HG03064 (cell line): Measurements from ENCODE around the gene SH3BGRL2.
"Not testable (repeated sequence)": the region's sequence is repeated elsewhere in the genome, so short reads cannot be mapped to it uniquely, and the experiment has no call there.

Experiments used
- ATAC-seq: cut with Tn5 transposase; IDR thresholded peaks from one replicate; pipeline ENCODE4 v1.9.1; 2021; ENCODE audit warnings: low read depth; ENCODE audit not compliant: unreplicated experiment

Gene SH3BGRL2

DNA sequence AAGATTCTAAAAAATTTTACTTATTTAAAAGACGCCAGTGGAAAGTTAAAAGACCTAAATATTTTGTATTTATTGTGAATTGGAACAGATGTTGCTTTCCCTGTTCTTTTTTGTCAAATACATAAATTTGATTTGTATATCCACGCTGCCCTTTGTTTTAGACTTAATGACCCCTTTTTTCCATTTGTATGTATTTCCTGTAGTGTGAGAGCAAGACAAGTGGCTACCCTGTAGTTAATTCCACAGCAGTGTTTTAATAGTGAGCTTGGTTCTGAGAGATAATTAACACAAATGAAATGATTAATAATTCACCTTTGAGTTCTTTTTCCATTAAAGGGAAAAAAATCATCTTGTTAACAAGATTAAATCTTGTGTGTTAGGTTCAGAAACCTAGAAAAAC is 16.6 kb downstream of the SH3BGRL2 start:
- ATAC-seq, result no peak

DNA sequence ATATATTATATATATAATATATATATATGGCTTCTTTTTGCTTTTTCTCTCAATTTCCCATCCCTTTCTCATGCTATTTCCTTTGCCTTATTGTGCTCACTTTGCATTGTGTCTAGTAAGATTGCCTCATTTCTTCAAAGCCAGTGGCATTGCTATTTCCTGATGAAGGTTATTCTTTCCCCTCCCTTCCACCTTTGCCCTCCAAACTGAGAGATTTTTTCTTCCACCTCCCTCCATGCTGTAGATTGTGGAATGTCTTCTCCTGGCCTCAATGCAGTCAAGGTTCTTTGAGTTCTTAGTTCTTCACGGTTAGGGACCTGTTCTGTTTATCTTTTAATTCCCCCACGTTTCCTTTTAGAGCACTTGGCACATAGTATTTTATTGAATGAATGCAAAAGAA is 17.2 kb downstream of the SH3BGRL2 start:
- ATAC-seq, result no peak

DNA sequence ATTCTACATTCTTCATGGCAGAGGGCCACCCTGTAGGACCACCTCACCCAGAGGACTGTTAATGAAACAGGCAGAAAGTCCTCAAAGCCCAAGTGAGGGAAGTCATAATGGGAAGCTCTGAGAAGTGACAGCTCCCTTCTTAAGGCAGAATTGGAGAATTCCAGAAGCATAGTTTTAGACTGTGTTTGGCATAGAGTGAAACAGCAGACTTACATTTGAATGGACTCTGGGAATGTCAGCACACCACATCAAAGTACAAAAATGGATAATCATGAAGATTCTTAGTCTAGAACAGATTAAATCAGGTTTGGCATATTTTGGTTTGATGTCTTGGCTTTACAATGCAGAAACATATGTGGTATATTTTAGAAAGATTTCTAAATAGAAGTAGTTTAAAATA is 17.9 kb downstream of the SH3BGRL2 start:
- ATAC-seq, result no peak

DNA sequence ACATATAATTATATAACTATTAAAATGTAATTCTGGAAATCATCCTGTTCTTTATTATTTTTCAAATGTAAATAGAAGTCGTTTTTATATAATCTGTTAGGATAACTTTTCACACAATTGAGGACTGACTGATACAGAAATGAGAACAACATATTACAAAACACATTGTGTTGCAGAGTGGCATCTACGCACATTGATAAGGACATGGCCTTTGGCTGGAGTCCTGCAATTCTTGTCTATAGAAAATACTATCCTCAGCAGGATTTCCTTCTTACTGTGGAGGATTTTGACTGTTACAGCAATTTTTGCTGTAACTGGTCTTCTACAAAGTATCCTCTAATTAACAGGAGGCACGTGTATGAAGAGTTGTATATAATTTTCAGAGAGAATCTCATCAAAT is 19.8 kb downstream of the SH3BGRL2 start:
- no peak for ATAC-seq

DNA sequence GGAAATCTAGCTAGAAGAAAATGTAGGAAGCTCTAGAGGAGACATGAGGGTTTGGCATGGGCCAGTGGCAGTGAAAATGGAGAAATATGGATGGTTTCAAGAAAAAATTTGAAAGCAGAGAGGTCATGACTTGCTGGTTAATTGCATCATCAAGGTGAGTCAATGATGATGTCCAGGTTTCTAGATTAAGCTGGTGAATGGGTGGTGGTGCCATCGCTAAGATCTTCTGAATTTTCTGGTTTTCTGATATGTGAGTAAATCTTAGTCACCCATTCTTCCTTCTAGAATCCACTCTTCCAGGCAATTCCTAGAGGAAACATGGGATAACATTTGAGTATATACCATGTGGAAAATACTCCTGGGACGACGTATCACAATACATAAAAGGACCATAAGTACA is 25.0 kb downstream of the SH3BGRL2 start:
- ATAC-seq, result no peak

DNA sequence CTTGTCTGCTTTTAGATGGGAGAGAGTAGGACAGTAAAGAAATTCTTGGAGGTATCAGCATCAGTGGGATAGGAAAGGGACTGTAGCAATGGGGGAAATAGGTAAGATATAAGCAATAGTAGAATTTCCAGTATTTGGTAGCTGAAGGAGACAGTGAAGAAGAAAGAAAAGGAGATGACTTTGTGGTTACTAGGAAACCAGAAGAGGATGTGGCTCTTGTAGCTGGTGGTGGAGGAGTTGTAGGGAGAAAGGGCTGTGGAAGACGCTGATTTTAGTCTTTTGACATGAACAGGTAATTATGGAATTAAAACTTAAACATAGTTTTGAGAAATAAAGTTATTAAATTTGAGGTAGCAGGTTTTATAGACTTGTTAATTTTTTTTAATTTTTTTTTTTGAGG is 26.1 kb downstream of the SH3BGRL2 start:
- ATAC-seq, result no peak

DNA sequence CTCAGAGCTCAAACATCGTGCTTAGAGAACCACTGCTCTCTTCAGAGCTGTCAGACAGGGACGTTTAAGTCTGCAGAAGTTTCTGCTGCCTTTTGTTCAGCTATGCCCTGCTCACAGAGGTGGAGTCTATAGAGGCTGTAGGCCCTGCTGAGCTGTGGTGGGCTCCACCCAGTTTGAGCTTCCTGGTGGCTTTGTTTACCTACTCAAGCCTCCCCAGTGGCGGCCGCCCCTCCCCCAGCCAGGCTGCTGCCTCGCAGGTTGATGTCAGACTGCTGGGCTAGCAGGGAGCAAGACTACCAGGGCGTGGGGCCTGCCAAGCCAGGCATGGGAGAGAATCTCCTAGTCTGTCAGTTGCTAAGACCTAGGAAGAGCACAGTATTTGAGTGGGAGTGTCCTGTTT is 32.5 kb downstream of the SH3BGRL2 start:
- not testable (repeated sequence) for ATAC-seq

DNA sequence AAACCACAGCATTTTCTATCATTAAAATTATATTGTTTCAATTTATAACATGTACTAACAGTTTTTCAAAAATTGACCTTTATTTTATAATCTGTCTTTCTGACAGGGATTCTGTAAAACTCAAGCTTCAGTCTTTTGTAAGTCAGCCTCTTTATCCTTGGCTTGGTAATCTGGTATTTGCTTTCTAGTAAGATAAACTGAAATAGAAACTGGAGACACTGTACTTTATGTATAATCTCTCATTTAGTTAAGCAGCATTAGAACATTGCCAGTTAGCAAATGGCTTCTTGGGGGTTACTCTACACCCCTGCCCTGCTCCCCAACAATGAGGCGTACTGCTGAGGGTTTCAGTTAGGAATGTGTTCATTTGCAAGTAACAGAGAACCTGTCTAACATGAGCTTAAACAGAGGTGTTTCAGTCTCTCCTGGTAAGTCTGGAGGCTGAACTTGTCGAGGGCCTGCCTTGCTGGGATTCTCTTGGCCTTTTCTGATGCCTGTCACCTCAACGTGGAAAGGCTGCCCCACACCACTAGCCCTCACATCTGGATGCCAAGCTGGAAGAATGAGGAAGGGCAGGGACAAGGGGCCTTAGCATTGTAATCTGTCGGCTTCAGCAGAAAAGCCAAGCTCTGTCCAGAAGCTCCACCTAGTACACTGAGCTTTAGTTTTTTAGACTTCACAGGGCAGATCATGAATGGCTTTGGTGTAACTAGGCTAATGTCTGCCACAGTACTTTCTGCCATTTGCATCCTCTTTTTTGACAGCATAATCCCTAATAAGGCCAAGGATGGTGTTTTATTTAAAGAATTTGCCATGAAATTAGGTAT is 34.8 kb downstream of the SH3BGRL2 start:
- ATAC-seq, result no peak

DNA sequence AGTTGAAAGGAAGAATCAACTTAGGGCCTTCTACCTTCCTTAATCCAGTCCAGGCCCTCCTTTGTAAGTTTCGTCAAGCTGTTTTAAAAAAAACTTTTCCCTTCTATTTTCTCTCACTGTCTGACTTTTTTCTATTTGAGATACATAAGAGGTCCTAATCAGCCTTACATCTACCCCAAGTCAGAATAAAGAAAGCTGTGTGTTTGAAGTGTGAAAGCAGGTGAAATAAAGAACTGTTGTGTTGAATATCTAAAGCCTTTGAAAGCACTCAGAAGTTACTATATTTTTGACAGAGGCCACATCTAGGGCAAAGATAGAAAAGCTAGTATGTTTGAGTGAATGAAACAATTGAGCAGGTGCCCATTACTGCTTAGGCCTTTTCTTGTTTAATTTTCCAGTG is 35.5 kb downstream of the SH3BGRL2 start:
- ATAC-seq, result no peak

DNA sequence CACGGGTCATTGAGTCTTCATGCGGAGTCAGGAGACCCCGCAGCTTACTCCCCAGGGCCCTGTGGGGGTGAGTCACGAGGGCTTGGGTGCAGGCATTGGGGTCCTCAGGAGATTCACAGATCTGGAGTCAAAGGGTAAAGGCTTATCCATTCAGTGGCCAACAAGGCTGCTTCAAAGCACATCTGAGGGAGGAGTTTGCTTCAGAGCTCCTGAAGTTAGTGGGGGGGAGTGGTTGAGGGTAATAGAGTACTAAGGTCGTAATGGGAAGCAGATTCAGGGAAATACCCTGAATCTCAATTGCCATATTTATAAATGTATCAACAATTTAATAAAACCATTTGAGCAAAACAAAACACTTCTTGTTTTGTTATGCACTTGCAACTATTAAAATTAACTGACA is 37.3 kb downstream of the SH3BGRL2 start:
- ATAC-seq, result no peak

DNA sequence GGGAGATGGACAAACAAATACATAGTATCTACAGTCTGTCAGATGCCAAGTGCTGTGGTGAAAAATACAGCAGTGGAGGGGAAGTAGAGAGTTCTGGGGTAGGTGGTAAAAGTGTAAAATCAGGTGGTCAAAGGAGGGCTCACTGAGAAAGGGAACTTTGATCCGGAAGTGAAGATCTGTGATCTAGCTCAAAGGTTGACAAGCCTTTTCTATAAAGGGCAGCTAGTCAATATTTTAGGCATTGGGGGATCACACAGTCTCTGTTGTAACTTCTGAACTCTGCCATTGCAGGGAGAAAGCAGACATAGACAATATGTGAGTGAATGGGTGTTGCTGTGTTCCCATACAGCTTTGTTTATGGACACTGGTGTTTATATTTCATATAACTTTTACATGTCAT is 38.6 kb downstream of the SH3BGRL2 start:
- ATAC-seq, result no peak

DNA sequence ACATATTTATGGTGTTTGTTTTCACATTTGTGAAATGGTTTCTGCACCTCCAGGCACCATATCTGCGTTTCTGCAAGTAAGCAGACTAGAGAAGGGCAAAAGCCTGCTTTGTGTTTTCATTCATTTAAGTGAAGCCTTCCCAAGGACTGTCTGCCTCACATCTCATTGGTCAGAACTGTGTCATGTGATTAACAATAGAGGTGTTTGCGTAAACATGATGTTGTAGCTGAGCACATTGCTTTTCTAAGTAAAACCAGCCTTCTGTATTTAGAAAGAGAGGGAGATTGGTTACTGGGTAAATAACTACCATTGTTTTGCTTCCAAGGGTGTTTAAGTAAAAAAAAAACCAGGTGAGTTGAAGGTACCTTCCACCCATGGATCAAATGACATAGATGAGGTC is 39.7 kb downstream of the SH3BGRL2 start:
- no peak for ATAC-seq

DNA sequence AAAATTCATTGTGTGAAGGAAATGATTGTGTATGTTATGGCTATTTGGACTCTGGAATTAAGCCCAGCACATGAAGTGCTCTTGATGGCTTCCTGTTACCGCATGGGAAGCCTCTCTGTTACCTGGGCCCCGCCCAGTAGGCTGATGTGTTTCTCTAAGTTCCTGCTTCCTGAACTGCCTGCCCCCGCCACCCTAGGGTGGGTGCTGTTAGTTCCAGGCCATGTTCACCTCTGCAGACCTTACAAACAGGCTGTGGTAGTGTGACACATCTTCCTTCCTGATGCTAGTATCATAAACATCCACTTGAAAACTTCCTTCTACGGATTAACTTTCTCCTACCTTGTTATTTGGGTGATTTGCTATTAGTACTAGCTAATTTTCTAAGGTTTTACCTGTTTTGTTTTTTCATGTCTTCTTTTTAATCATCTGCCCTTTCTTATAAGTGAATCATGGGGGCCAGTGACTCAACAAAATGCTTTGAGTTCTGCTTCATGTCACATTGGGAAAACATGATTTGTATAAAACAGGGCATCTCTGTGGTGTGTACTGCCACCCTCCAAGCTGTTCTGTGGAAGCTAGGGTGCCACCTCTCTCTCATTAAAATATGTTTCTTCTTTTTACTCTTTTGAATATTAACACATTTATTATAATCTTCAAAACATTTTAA is 40.6 kb downstream of the SH3BGRL2 start:
- no peak for ATAC-seq

DNA sequence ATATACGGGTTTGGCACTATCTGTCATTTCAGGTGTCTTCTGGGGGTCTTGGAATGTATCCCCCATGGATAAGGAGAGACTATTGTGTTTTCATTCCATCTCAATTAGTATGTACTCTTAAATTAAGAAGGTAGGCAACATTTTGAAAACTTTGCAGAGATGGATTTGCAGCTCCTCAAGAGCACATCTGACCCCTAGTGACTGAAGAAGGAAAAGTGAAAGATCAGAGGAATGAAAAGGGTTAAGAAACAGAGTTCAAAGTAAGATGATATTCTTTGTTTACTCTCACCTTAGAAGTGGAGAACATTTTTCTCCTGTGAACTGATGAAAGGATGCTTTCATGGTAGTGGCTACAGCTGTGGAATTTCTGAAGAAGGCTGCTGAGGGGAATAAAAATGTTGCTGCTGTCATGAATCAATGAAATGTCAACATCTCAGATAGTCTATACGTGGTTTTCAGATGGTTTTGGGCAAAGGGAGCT is 41.5 kb downstream of the SH3BGRL2 start:
- no peak for ATAC-seq

DNA sequence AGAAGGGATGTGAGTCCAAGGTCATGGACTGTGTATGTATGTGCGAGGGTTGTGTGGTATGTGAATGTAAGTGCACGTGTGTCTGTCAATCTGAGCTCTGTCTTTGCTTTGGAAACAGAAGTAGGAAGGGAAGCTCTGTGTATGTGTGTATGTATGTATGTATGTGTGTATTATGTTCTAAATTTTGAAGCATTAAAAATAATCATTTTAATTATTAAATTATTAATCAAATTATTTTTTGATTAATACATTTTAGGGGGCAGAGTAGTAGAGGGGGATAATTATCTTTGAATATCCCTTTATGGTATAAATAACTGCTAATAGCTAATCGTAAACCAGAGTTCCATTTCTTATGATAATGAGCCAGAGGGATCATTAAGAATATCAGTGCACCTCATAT is 42.8 kb downstream of the SH3BGRL2 start:
- no peak for ATAC-seq

DNA sequence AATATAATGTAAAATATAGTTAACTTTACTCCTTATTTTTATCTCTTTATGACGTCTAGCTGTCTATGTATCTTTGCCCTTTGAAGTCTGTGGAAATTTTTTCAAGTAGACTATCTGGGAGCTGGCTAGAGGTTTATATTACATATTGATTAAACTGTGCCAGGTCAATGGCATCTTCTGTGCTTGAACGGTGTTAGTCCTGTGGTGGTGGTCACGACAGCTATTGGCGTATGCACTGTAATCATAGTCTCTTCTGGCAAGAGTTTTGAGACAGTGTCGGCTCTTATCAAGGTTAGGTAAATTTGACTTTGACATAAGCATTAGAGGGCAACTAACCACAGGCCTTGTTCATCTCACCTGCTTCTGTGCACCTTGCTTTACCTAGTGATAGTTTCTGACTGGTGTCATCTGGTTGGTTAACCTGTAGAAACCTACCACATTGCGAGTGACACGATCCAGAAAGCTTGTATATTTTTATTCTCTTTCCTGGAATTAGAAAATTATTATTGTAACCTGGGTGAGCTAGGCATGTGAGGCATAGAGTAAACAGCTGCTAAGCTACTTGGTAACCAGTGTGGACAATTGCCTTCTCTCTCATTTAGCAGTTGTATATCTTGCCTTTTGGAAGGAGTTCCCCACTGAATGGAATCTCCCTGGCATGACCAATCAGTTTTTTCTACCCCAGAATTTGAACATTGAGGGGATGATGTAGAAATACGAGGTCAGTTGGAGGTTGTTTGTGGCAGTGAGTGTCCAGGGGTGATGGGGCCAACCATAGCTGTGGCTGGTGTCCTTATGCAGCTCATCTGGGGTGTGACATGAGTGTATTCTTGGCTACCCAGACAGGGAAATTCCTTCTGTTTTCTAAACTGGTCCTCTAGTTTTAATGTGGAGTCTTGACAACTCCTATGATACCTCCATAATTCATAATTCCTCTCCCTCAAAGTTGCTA is 45.9 kb downstream of the SH3BGRL2 start:
- ATAC-seq, result no peak

DNA sequence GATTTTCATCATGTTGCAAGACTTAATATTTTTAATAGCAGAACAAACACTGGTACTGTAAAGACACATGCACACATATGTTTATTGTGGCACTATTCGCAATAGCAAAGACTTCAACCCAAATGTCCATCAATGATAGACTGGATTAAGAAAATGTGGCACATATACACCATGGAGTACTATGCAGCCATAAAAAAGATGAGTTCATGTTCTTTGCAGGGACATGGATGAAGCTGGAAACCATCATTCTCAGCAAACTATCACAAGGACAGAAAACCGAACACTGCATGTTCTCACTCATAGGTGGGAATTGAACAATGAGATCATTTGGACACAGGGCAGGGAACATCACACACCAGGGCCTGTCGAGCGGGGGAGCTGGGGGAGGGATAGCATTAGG is 51.6 kb downstream of the SH3BGRL2 start:
- not testable (repeated sequence) for ATAC-seq

DNA sequence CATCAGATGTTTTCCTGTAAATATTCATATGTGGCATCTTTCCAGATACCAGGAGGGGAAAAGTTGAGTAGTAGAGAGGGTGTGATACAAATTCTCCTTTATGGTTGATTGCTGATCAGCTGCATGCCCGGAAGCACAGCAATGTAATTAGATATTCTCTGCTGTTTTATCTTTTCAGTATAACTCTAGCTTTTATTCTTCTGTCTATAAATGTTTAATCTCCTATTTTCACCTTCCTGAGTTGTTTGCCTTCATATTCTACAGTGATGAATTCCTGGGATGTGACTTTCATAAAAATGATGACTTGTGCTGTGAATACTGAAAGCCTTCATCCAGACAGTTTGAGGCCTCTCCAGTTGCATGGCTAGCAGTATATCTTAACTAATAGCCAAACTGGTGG is 53.7 kb downstream of the SH3BGRL2 start:
- no peak for ATAC-seq

DNA sequence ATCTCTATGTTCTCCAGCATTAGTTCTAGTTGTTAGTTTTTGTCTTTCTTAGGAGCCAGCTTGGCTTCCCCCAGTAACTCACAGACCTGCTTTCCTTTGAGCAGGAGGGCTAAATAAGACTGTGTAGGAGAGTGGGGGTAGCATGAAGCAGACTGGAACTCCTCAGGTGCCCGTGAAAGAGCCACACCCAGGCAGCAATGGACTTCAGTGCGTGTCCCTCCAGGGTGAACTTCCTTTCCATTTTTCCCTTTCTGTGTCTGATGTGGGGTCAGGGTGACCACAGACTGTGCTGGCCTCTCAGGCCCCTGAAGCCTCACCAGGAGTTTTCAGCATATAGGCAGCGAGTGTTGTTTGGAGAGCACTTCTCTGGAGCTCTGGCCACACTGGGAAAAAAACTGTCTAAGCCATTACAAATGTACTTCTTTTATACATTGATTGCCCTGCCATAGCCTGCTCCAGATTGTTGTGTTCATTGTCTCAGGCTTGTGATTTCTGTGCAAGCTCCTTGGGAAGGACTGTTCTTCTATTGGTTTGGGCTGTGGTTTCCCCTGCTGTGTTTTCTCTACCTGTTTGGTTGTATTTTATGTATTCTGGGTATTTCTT is 55.7 kb downstream of the SH3BGRL2 start:
- no peak for ATAC-seq

DNA sequence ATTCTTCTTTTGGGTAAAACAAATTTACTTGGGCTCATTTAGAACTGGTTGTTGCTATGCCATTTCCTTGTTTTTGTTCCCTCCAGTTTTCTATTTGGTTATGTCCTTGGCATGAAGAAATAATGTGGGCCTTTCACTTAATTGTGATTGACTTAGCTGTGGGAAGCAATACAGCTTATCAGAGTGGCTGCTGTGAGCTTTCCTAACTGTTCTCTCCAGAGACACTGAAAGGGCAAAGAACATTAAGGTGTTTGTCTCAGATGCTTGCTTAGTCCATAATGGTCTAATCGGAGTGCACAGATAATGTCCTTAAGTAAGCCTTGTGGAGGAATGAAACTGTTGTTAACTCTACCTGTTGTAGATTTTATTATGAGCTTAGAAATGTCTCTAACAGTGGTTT is 56.6 kb downstream of the SH3BGRL2 start:
- no peak for ATAC-seq

DNA sequence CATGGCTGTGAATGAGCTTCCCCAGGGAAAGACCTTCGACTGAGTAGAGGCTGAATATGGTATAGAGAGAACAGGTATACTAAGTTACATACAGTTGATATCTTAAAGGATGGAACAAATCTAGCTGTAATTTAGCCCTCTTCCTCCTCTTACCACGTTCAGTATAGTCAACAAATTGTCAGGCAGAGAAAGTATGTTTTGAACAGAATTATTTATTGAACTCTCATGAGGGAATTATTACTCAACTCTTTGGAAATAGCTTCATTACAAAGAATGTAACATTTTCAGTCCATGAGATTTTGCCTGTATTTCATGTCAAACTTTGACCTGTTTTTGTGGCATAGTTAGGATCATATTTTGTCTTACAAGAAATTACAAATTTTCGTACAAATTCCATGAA is 63.0 kb downstream of the SH3BGRL2 start:
- no peak for ATAC-seq
